Astrocyte (in vitro differentiated cells and primary cell): ENCODE results near the gene ZNF177. TPM values are rescaled to one million over a fixed set of nuclear protein-coding genes. Genes with fewer than 3 reads are reported as not detected.

Experiments used
- DNase-seq: peaks from one replicate; pipeline ENCODE4 v3.0.0-alpha.2; 2010; ENCODE audit warnings: low read depth
- FAIRE-seq: peaks from 2 replicates; lab custom pipeline; 2011; peaks lifted over from hg19 to GRCh38; lab: Jason Lieb, UNC
- H2AFZ ChIP-seq: 2 replicates; pipeline ENCODE4 v1.6.0; 2012; ENCODE audit warnings: low read depth, low read length, inconsistent platforms
- H3K27ac ChIP-seq: 2 replicates; pipeline ENCODE4 v1.5.1; 2011; ENCODE audit warnings: low read depth, low read length, inconsistent platforms
- H3K27me3 ChIP-seq: 2 replicates; pipeline ENCODE4 v1.6.0; 2011; ENCODE audit warnings: low read length, inconsistent platforms; ENCODE audit not compliant: insufficient read depth
- H3K36me3 ChIP-seq: 2 replicates; pipeline ENCODE4 v1.5.1; 2011; ENCODE audit warnings: low read length, inconsistent platforms; ENCODE audit not compliant: insufficient read depth
- H3K4me1 ChIP-seq: 2 replicates; pipeline ENCODE4 v1.5.1; 2011; ENCODE audit warnings: low read length, inconsistent platforms; ENCODE audit not compliant: insufficient read depth
- H3K4me2 ChIP-seq: 2 replicates; pipeline ENCODE4 v1.6.0; 2012; ENCODE audit warnings: low read length, inconsistent platforms
- H3K4me3 ChIP-seq: 2 replicates; pipeline ENCODE4 v1.5.1; 2011; ENCODE audit warnings: low read depth, mild to moderate bottlenecking, low read length, inconsistent platforms; ENCODE audit not compliant: insufficient read depth
- H3K79me2 ChIP-seq: 2 replicates; pipeline ENCODE4 v1.6.0; 2012; ENCODE audit warnings: mild to moderate bottlenecking, low read length, inconsistent platforms; ENCODE audit not compliant: insufficient read depth
- H3K9ac ChIP-seq: 2 replicates; pipeline ENCODE4 v1.6.0; 2012; ENCODE audit warnings: mild to moderate bottlenecking, low read length, inconsistent platforms
- H3K9me3 ChIP-seq: 2 replicates; pipeline ENCODE4 v1.5.1; 2012; ENCODE audit warnings: low read depth, mild to moderate bottlenecking, low read length, inconsistent platforms; ENCODE audit not compliant: insufficient read depth
- H4K20me1 ChIP-seq: 2 replicates; pipeline ENCODE4 v1.6.0; 2012; ENCODE audit warnings: low read length, inconsistent platforms; ENCODE audit not compliant: insufficient read depth
- H3K27ac Mint-ChIP-seq: one replicate; pipeline ENCODE4 v1.8.0; 2021; ENCODE audit warnings: mild to moderate bottlenecking, mixed read lengths; ENCODE audit not compliant: unreplicated experiment
- H3K27me3 Mint-ChIP-seq: one replicate; pipeline ENCODE4 v1.8.0; 2021; ENCODE audit warnings: low read depth, mixed read lengths; ENCODE audit not compliant: unreplicated experiment
- H3K36me3 Mint-ChIP-seq: one replicate; pipeline ENCODE4 v1.8.0; 2021; ENCODE audit warnings: low read depth, mixed read lengths; ENCODE audit not compliant: unreplicated experiment
- H3K4me1 Mint-ChIP-seq: one replicate; pipeline ENCODE4 v1.8.0; 2021; ENCODE audit warnings: low read depth, mixed read lengths; ENCODE audit not compliant: unreplicated experiment
- H3K4me3 Mint-ChIP-seq: one replicate; pipeline ENCODE4 v1.8.0; 2021; ENCODE audit warnings: mild to moderate bottlenecking, moderate library complexity, mixed read lengths; ENCODE audit not compliant: unreplicated experiment
- H3K9me3 Mint-ChIP-seq: one replicate; pipeline ENCODE4 v1.8.0; 2021; ENCODE audit warnings: mild to moderate bottlenecking, mixed read lengths; ENCODE audit not compliant: unreplicated experiment
- CTCF ChIP-seq: IDR thresholded peaks from 2 replicates; pipeline ENCODE4 v1.5.1; 2011; ENCODE audit warnings: low read depth, mild to moderate bottlenecking, inconsistent platforms, low read length, moderate library complexity; ENCODE audit not compliant: insufficient read depth
- EZH2 ChIP-seq: IDR thresholded peaks from 2 replicates; pipeline ENCODE4 v1.6.1; 2012; ENCODE audit warnings: mild to moderate bottlenecking, low read length, inconsistent platforms; ENCODE audit not compliant: insufficient read depth
- total RNA-seq: library from RNA; stranded (reverse); gene quantifications from 2 replicates; pipeline ENCODE4 v1.2.1, GENCODE V29; 2021

The ZNF177 gene
- total RNA-seq, 1 donor from 2014 or later, result 1.2 TPM

DNA sequence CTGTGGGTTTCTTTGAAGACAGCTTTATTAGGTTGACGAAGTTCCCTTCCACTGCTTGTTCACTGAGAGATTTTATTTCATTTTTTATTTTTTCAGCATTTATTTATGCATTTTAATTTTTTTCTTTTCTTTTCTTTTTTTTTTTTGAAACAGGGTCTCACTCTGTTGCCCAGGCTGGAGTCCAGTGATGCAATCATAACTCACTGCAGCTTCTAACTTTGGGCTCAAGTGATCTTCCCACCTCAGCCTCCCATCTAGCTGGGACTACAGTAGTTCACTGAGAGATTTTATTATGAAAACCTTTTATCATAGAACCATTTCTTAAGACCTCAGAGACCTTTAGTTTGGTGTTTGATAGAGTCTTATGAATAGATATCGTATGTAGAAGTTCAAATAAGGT lies 10.3 kb upstream of the ZNF177 start:
- no peaks in the 10 kb centered on the region for H3K4me1 Mint-ChIP-seq
- H3K27me3 ChIP-seq, result no peaks in the 10 kb centered on the region
- no peak for FAIRE-seq

GRCh38 chr19:9353011-9353410 lies 9.8 kb upstream of the ZNF177 start:
- H4K20me1 ChIP-seq, result no peaks in the 10 kb centered on the region
- Mint-ChIP-seq H3K36me3 (peaks cover 9% of the 10 kb centered on the region), H3K4me1 (no peaks in the 10 kb centered on the region), H3K27me3 (no peaks in the 10 kb centered on the region), H3K4me3 (no peak overlapping the region), H3K27ac (no peak overlapping the region), H3K9me3 (peaks cover 28% of the 10 kb centered on the region)
- no peak overlapping the region for H3K4me2 ChIP-seq
- FAIRE-seq (no peak), DNase-seq (no peak)
- no peak overlapping the region for H3K4me3 ChIP-seq
- H3K27ac ChIP-seq, result no peak overlapping the region
- no peak for TF ChIP-seq EZH2
- no peak for TF ChIP-seq CTCF
- H3K27me3 ChIP-seq, result no peaks in the 10 kb centered on the region
- no peak overlapping the region for H3K9ac ChIP-seq
- no peaks in the 10 kb centered on the region for H3K36me3 ChIP-seq
- H3K79me2 ChIP-seq, result no peaks in the 10 kb centered on the region
- H3K9me3 ChIP-seq, result peaks cover 13% of the 10 kb centered on the region
- no peaks in the 10 kb centered on the region for H3K4me1 ChIP-seq
- no peak overlapping the region for H2AFZ ChIP-seq

More for the DNA sequence above, 10.3 kb upstream of the ZNF177 start:
- no peak overlapping the region for H2AFZ ChIP-seq
- no peaks in the 10 kb centered on the region for H3K79me2 ChIP-seq
- H3K4me3 ChIP-seq, result no peak overlapping the region
- H3K4me1 ChIP-seq, result no peaks in the 10 kb centered on the region
- H3K9ac ChIP-seq, result no peak overlapping the region
- no peak overlapping the region for H3K27ac Mint-ChIP-seq
- H3K36me3 Mint-ChIP-seq, result peaks cover 8% of the 10 kb centered on the region
- no peak overlapping the region for H3K27ac ChIP-seq
- H4K20me1 ChIP-seq, result no peaks in the 10 kb centered on the region
- no peak overlapping the region for H3K4me3 Mint-ChIP-seq
- TF ChIP-seq CTCF (no peak), EZH2 (no peak)
- H3K27me3 Mint-ChIP-seq, result no peaks in the 10 kb centered on the region
- peaks cover 10% of the 10 kb centered on the region for H3K9me3 ChIP-seq
- DNase-seq, result no peak
- H3K36me3 ChIP-seq, result no peaks in the 10 kb centered on the region
- peaks cover 28% of the 10 kb centered on the region for H3K9me3 Mint-ChIP-seq
- no peak overlapping the region for H3K4me2 ChIP-seq

DNA sequence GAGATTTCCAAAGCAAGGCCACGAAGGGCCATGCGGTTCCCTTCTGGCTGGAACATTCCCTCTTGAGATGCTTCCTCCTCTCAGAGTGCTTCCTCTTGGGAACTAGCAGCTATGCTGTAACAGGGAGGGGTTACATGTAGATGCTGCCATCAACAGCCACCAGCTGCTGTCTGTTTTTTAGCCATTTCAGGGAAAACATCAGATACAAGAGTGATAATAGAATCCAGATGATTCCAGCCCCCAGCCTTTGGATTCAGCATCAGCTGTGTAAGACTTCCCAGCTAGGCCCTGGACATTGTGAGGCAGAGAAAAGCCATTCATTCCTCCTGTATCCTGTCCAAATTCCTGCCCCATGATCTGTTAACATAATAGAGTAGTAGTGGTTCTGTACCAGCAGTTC lies 8.2 kb upstream of the ZNF177 start:
- DNase-seq (no peak), FAIRE-seq (no peak)
- no peak overlapping the region for H3K4me3 Mint-ChIP-seq
- Histone ChIP-seq H3K9me3 (peaks cover 11% of the 10 kb centered on the region), H3K27ac (no peak overlapping the region), H4K20me1 (no peaks in the 10 kb centered on the region), H3K36me3 (no peaks in the 10 kb centered on the region), H3K4me3 (no peak overlapping the region), H3K27me3 (no peaks in the 10 kb centered on the region), H3K9ac (no peak overlapping the region), H3K4me2 (no peak overlapping the region), H2AFZ (no peak overlapping the region), H3K4me1 (no peaks in the 10 kb centered on the region), H3K79me2 (no peaks in the 10 kb centered on the region)
- TF ChIP-seq CTCF, result no peak
- no peak for TF ChIP-seq EZH2
- peaks cover 8% of the 10 kb centered on the region for H3K36me3 Mint-ChIP-seq
- H3K9me3 Mint-ChIP-seq, result peaks cover 18% of the 10 kb centered on the region
- no peak overlapping the region for H3K27ac Mint-ChIP-seq
- H3K27me3 Mint-ChIP-seq, result no peaks in the 10 kb centered on the region
- no peaks in the 10 kb centered on the region for H3K4me1 Mint-ChIP-seq
